Measurements from ENCODE around the gene EFNA2. TPM values are rescaled to one million over a fixed set of nuclear protein-coding genes. Genes with fewer than 3 reads are reported as not detected.

EFNA2 gene
- total and polyA plus RNA-seq, 8 donors: 0.15 to 21.1 (median 0.55) TPM; not detected in 5

- Histone ChIP-seq H3K27ac (peak overlapping the region; percentile 80 to 100 (median 100)), H3K36me3 (peaks cover 55 to 67% (median 59%) of the 10 kb centered on the region in 4 donors), H3K4me3 (peak overlapping the region in 2 of 4 donors; percentile 85 to 94), H3K9me3 (no peaks in the 10 kb centered on the region), H3K4me1 (peaks cover 78 to 93% (median 89%) of the 10 kb centered on the region in 4 donors), H3K27me3 (no peaks in the 10 kb centered on the region)
- WGBS, 5 donors: 81 to 86% (median 83%) methylated on average over 31 to 52 of the region's 52 CpGs
- DNase-seq: peak in 1 of 2 donors; percentile 70
- intact Hi-C loops (cut with DNase I; ENCODE audit: low total_unique reads): no loop called here
- TF ChIP-seq POLR2A (IDR thresholded peaks at IDR 0.05) (no peak), POLR2AphosphoS5 (IDR thresholded peaks at IDR 0.05) (peak in 2 of 3 donors; percentile 16 to 19)
Observed at GRCh38 chr19:1255186-1256161, 30.2 kb upstream of the EFNA2 start.

- no peak for DNase-seq
- Histone ChIP-seq H3K27me3 (no peaks in the 10 kb centered on the region), H3K36me3 (peaks cover 46 to 53% (median 50%) of the 10 kb centered on the region in 4 donors), H3K4me3 (no peak overlapping the region), H3K27ac (peak overlapping the region; percentile 41 to 100 (median 100)), H3K9me3 (no peaks in the 10 kb centered on the region), H3K4me1 (peaks cover 83 to 95% (median 92%) of the 10 kb centered on the region in 4 donors)
- 82 to 85% (median 85%) methylated on average over 40 to 46 of the region's 46 CpGs for WGBS, 5 donors
- intact Hi-C loops (cut with DNase I; ENCODE audit: low total_unique reads): no loop called here
- peak in 1 of 3 donors; percentile 25 for TF ChIP-seq POLR2AphosphoS5 (IDR thresholded peaks at IDR 0.05)
- TF ChIP-seq CTCF (IDR thresholded peaks at IDR 0.05): no peak
Observed at GRCh38 chr19:1256646-1257474, 28.8 kb upstream of the EFNA2 start.

- Histone ChIP-seq H3K27me3 (no peaks in the 10 kb centered on the region), H3K27ac (peak overlapping the region; percentile 35 to 100 (median 100)), H3K36me3 (peaks cover 45 to 50% (median 48%) of the 10 kb centered on the region in 4 donors), H3K4me1 (peaks cover 85 to 97% (median 94%) of the 10 kb centered on the region in 4 donors), H3K9me3 (no peaks in the 10 kb centered on the region), H3K4me3 (peak overlapping the region in 2 of 4 donors; percentile 26 to 69)
- WGBS, 5 donors: 64 to 67% (median 66%) methylated on average over 23 of the region's 23 CpGs
- intact Hi-C loops (cut with DNase I; ENCODE audit: low total_unique reads): no loop called here
- no peak for DNase-seq
- no peak for TF ChIP-seq POLR2AphosphoS5 (IDR thresholded peaks at IDR 0.05)
- TF ChIP-seq EP300 (IDR thresholded peaks at IDR 0.05): no peak
- TF ChIP-seq CTCF (IDR thresholded peaks at IDR 0.05): no peak
- TF ChIP-seq POLR2A (IDR thresholded peaks at IDR 0.05): no peak
Observed at GRCh38 chr19:1257475-1258162, 28.1 kb upstream of the EFNA2 start.

GRCh38 chr19:1258163-1258492, 27.5 kb upstream of the EFNA2 start:
- H3K4me1 ChIP-seq: peaks cover 85 to 97% (median 96%) of the 10 kb centered on the region in 4 donors
- no peaks in the 10 kb centered on the region for H3K9me3 ChIP-seq
- H3K36me3 ChIP-seq: peaks cover 45 to 50% (median 48%) of the 10 kb centered on the region in 4 donors
- peak overlapping the region in 2 of 4 donors; percentile 26 to 69 for H3K4me3 ChIP-seq
- H3K27me3 ChIP-seq: no peaks in the 10 kb centered on the region
- no peak for DNase-seq
- TF ChIP-seq CTCF (IDR thresholded peaks at IDR 0.05) (no peak), POLR2A (IDR thresholded peaks at IDR 0.05) (no peak), POLR2AphosphoS5 (IDR thresholded peaks at IDR 0.05) (no peak), EP300 (IDR thresholded peaks at IDR 0.05) (no peak)
- peak overlapping the region; percentile 35 to 100 (median 100) for H3K27ac ChIP-seq
- intact Hi-C loops (cut with DNase I; ENCODE audit: low total_unique reads): no loop called here
- WGBS, 5 donors: 65 to 80% (median 76%) methylated on average over 8 of the region's 8 CpGs

All from stomach (tissue), 9 donors.